Activated gamma-delta T cell treated with anti-CD3 and anti-CD28 coated beads, Interleukin-2, amount 50 U/mL, for 16 hours (primary cell): ENCODE results near the gene CACNA2D3.
"Not testable (repeated sequence)": the region's sequence is repeated elsewhere in the genome, so short reads cannot be mapped to it uniquely, and the experiment has no call there.

Experiments
- DNase-seq: peaks from one replicate; pipeline ENCODE4 v3.0.0-alpha.2; 2020; ENCODE audit warnings: low read depth

Gene CACNA2D3

GRCh38 chr3:54464554-54464953 is 342.2 kb downstream of the CACNA2D3 start:
- not testable (repeated sequence) for DNase-seq

DNA sequence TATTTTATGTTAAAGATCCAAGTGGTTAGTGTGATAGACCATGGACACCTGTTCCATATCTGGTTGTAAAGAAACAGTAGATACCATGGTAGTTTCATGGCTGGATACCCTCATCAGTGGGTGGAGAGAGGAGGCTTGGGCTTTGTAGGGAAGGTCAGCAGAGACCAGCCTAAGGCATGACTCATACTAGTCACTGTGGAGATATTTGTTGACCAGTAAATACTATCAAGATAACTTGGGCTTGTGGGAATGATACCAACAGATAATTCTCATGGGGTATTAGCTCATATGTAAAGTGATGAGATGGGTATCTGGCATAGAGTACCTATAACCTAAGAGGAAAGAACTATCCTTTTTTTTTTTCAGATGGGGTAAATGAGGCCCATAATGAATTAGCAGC is 354.5 kb downstream of the CACNA2D3 start:
- DNase-seq: no peak

DNA sequence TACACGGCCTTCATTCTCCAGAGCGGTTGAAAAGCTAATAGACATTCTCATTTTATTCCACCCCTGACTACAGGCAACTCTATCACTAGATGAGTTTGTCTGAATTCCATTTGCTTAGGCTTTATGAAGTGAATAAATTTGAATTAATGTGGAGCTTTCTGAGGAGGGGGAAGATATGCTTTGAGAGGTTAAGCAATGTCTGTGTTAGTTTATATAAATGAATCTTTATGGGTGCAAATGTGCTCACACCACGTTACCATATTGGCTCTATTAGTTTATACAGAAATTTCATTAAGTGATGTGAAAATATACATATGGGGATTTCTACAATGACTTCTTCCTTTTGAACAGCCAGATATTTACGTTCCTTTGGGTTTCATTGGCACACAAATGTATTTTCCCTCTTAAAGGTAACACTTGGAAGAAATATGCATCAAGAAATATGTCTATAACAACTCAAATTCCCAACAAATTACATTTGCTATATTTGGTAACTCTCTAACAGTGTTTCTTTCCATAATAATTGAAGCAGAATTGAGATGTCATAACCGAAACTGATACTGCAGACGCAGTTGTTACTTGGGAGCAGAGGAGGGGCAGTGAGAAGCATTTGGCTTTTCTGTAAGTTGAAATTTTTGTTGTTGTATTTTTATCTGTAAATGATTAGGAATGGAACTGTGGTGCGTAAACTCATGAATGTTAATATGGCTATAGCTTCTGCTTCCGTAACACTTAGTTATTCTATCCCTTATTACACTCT is 359.4 kb downstream of the CACNA2D3 start:
- DNase-seq: no peak

DNA sequence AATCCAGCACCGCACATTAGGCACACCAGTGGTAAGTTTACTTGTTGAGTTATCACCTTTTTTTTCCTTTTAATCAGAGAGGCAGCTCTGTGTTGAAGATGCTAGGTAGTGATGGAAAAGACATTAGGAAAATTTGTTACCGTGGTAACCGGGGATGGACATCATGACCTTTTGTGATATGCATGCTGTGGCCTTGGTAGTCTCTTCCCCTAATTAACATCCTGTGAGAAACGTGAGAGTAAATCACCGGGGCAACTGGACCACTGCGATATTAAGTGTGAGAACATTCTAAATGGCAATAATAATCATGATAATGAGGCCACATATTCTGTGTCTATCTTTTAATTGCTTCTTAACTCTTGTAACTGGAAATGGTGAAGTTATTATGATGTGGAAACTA is 362.0 kb downstream of the CACNA2D3 start:
- DNase-seq: no peak

- DNase-seq: no peak
Measured at GRCh38 chr3:54486317-54486716, 364.0 kb downstream of the CACNA2D3 start.

- DNase-seq: no peak
Measured at GRCh38 chr3:54488297-54488696, 365.9 kb downstream of the CACNA2D3 start.

DNA sequence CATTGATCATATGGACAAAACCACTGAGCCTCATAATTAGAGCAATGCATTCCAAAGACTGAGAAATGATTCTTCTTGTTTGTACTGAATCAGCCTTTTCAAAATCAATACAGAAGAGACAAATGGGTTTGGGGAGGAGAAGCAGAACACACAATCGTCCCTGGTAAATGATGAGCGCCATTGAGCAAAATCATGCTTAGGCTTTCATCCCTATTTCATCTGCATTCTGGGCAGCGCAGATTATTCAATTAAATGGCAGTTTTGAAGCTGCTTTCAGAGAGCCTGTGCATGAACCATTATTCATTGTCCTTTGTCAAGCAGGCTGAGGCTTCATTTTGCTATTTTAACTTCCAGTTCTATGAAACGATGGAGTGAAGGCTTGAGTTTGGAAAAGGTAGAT is 371.9 kb downstream of the CACNA2D3 start:
- DNase-seq: no peak

GRCh38 chr3:54506603-54507002 is 384.3 kb downstream of the CACNA2D3 start:
- no peak for DNase-seq

GRCh38 chr3:54507876-54508460 is 385.6 kb downstream of the CACNA2D3 start:
- DNase-seq: no peak

DNA sequence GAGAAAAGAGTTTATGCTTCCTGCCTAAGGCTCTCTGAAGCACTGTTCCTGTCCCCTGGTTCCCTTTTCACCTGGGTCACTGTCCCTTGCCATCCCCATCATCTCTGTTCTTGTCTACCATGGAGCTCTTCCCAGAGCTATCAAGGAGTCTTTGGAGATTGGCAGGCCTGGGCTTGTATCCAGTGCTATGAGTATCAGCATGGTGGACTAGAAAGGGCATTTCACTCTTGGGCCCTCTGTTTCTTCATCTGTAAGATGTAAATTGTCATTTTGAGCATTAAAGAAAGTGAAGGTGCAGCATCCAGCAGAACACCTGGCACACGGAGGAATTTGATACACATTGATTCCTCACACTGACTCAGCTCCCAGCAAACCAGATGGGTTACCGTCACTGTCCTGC is 388.2 kb downstream of the CACNA2D3 start:
- DNase-seq: no peak

- DNase-seq: no peak
Measured at GRCh38 chr3:54511766-54512365, 389.5 kb downstream of the CACNA2D3 start.

- no peak for DNase-seq
Measured at GRCh38 chr3:54514006-54514405, 391.7 kb downstream of the CACNA2D3 start.

DNA sequence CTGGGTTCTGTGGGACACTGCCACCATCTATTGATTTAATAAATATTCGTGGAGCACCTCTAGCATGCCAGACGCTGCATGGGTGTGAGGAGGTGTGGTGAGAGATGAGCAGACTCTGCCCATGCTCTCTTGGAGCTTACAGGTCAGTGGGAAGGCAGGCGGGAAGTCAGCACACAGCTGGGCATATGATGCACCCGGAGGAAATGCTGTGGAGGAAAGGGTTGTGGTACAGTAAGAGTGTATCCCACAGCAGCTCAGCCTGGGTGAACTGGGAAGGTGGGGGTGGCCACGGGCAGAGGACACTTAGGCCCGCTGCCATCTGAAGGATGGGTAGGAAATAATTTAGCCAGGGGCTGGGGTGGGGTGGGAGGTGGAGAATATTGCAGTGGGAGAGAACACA is 392.1 kb downstream of the CACNA2D3 start:
- DNase-seq: no peak

DNA sequence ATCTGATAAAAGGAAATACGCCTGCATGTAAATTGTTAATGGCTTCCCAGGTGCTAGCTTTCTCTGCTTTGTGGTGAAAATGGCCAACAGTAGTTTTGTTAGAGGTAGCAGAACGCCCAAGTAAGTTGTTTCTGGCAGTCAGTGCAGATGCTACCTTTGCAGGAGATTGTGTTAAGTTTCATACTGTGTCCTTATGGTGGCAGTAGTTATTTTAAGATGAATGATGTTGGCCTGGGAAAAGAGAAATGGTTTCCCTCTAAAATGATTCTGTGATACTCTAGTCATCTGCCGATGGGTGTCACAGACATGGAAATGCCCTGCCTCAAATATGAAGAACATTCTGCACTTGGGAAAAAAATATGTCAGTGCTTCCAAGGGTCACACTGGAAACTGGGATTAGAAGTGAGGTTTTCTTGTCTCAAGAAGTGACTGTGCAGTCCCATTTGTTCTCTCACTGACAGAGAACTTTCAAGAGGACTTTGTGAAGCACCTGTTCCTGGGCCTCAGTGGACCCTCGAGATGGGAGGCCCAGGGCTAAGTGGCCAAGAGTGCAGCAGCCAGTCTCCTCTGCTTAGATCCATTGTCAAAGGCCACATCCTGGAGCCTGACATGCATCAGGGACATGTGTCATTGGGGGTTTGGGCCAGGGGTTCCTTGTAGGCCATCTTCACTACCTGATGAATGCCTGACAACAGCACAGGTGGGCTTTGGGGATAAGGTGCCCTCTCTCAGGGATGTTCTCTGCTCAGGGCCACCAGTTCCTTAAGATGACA is 393.3 kb downstream of the CACNA2D3 start:
- DNase-seq: no peak

- no peak for DNase-seq
Measured at GRCh38 chr3:54517424-54517823, 395.1 kb downstream of the CACNA2D3 start.

DNA sequence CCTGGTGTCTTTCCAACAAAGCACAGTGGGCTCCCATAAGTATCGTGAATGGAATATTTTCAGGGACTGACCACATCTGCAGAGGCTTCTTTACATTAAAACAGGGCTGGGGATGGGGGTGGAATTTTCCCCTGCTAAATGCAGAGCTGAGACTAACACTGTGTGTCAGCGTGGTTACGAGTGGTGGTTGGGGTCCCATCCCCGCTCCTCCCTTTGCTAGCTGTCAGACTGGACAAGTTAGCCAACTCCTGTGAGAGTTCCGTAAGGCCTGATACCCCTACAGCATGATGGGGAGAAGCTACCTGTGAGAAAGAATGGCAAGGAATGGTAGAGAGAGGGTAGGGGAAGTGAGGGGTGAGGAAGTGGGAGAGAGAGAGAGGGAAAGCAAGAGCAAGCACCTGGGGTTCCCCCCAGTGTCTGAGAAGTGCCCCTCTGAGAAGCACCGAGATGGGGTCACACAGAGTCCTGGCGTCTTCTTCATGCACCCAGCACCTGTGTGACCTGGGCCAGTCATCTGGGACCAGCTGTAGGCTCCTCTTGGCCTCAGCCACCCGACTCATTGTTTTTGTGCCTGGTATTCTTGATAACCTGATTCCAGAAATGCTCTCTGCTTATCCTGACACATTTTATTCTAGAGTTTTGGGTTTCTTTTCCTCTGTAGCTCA is 395.8 kb downstream of the CACNA2D3 start:
- DNase-seq: no peak

- no peak for DNase-seq
Measured at GRCh38 chr3:54519493-54519892, 397.1 kb downstream of the CACNA2D3 start.

DNA sequence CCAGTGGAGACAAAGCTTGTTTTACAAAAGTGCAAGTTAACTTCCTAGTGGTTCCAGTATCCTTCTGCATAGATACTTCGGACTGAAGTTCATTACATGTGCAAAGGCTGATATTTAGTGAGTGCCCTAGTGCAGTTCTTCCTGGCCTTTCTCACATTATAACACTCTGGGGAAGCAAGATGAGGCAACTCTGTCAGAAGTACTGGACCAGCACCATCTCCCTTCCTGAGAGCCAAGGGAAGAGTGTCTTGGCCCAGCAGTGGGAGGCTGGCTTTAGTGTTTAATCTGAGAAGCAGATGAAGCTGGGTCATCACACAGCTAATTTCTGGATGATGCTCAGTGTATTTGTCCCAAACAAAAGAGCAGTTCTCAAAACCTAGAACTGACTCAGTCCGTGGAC is 397.7 kb downstream of the CACNA2D3 start:
- no peak for DNase-seq

- no peak for DNase-seq
Measured at GRCh38 chr3:54527521-54527920, 405.2 kb downstream of the CACNA2D3 start.

- no peak for DNase-seq
Measured at GRCh38 chr3:54527953-54528352, 405.6 kb downstream of the CACNA2D3 start.

GRCh38 chr3:54528668-54529067 is 406.3 kb downstream of the CACNA2D3 start:
- no peak for DNase-seq

DNA sequence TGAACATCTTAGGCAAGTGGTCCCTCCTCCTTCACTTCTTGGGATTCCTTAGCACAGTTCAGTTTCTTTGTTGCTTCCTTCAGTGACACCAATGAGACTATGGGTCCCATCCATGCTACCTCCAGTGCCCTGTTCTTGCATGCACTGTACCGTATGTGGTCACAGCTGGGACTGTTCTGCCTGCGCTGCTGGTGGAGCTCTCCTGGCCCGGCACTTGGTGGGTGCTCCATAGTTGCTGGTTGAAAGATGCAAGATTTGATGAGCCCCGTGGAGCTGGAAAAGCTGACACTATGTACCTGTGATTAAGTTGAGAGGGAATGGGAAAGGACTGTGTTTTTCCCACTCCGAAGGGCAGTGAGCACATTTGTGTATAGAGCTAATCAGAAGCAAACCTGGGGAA is 407.7 kb downstream of the CACNA2D3 start:
- no peak for DNase-seq
